Stimulated activated CD8-positive, alpha-beta memory T cell treated with anti-CD3 and anti-CD28 coated beads, Interleukin-12 subunit alpha, Interleukin-12 subunit beta, amount 100 ng/mL, for 24 hours (primary cell): ENCODE measurements around the gene SLC37A2.

Experiments used
- DNase-seq: peaks from one replicate; pipeline ENCODE4 v3.0.0-alpha.2; 2020; ENCODE audit errors: extremely low read depth

Gene SLC37A2

GRCh38 chr11:125071435-125071834 is 8.3 kb downstream of the SLC37A2 start:
- no peak for DNase-seq

- no peak for DNase-seq
These were observed 8.7 kb downstream of the SLC37A2 start for GRCh38 chr11:125071846-125072217.

GRCh38 chr11:125072218-125072960 is 9.3 kb downstream of the SLC37A2 start:
- no peak for DNase-seq

- DNase-seq, result no peak
These were observed 10.0 kb downstream of the SLC37A2 start for GRCh38 chr11:125072961-125073590.

GRCh38 chr11:125073616-125074483 is 10.7 kb downstream of the SLC37A2 start:
- no peak for DNase-seq

GRCh38 chr11:125074511-125075241 is 11.6 kb downstream of the SLC37A2 start:
- no peak for DNase-seq

- DNase-seq, result no peak
These were observed 12.1 kb downstream of the SLC37A2 start for GRCh38 chr11:125075242-125075625.

GRCh38 chr11:125075900-125076317 is 12.8 kb downstream of the SLC37A2 start:
- no peak for DNase-seq

GRCh38 chr11:125076378-125076945 is 13.4 kb downstream of the SLC37A2 start:
- no peak for DNase-seq

GRCh38 chr11:125078016-125078415 is 14.9 kb downstream of the SLC37A2 start:
- no peak for DNase-seq

GRCh38 chr11:125078516-125079140 is 15.5 kb downstream of the SLC37A2 start:
- DNase-seq, result no peak

- no peak for DNase-seq
These were observed 16.2 kb downstream of the SLC37A2 start for GRCh38 chr11:125079151-125079877.

- DNase-seq, result no peak
These were observed 16.9 kb downstream of the SLC37A2 start for GRCh38 chr11:125079878-125080530.

GRCh38 chr11:125080531-125080911 is 17.4 kb downstream of the SLC37A2 start:
- no peak for DNase-seq

- DNase-seq, result no peak
These were observed 18.1 kb downstream of the SLC37A2 start for GRCh38 chr11:125081098-125081798.

GRCh38 chr11:125082040-125082439 is 18.9 kb downstream of the SLC37A2 start:
- DNase-seq, result no peak

- DNase-seq, result no peak
These were observed 19.7 kb downstream of the SLC37A2 start for GRCh38 chr11:125082611-125083311.

GRCh38 chr11:125083312-125084056 is 20.4 kb downstream of the SLC37A2 start:
- DNase-seq, result no peak
